Measurements from ENCODE around the gene VRK2. TPM values are rescaled to one million over a fixed set of nuclear protein-coding genes. Genes with fewer than 3 reads are reported as not detected.

The VRK2 gene
- total RNA-seq, 1 donor = 22.1 TPM

- no peak overlapping the region for H3K4me2 ChIP-seq (ENCODE audit: insufficient read depth, low read length)
- peaks cover 3% of the 10 kb centered on the region for H3K9me3 ChIP-seq (ENCODE audit: low read depth, low read length)
- DNase-seq (ENCODE audit: insufficient read length, low spot score, missing footprints) = no peak
- H4K20me1 ChIP-seq (ENCODE audit: insufficient read depth, low read length) = no peaks in the 10 kb centered on the region
- no peak for TF ChIP-seq CTCF (IDR thresholded peaks at IDR 0.05; ENCODE audit: extremely low read depth, low read depth, low read length)
- no peaks in the 10 kb centered on the region for H3K27me3 ChIP-seq (ENCODE audit: insufficient read depth, low read length)
- H3K4me3 ChIP-seq (ENCODE audit: insufficient read depth, low read length) = no peak overlapping the region
- H3K36me3 ChIP-seq (ENCODE audit: insufficient read depth, low read length) = no peaks in the 10 kb centered on the region
- H3K79me2 ChIP-seq (ENCODE audit: insufficient read depth, low read length) = no peaks in the 10 kb centered on the region
- peak overlapping the region; percentile 3 for H3K27ac ChIP-seq (ENCODE audit: low read depth, low read length)
- H3K4me1 ChIP-seq (ENCODE audit: insufficient read depth, low read length) = peaks cover 3% of the 10 kb centered on the region
- H2AFZ ChIP-seq (ENCODE audit: low read length) = no peak overlapping the region
Measured at GRCh38 chr2:58032016-58032763, 14.4 kb upstream of the VRK2 start.

GRCh38 chr2:58032764-58033080 lies 13.9 kb upstream of the VRK2 start:
- no peak overlapping the region for H3K27ac ChIP-seq (ENCODE audit: low read depth, low read length)
- peaks cover 3% of the 10 kb centered on the region for H3K4me1 ChIP-seq (ENCODE audit: insufficient read depth, low read length)
- no peaks in the 10 kb centered on the region for H3K79me2 ChIP-seq (ENCODE audit: insufficient read depth, low read length)
- peaks cover 3% of the 10 kb centered on the region for H3K9me3 ChIP-seq (ENCODE audit: low read depth, low read length)
- no peaks in the 10 kb centered on the region for H4K20me1 ChIP-seq (ENCODE audit: insufficient read depth, low read length)
- no peak overlapping the region for H3K4me3 ChIP-seq (ENCODE audit: insufficient read depth, low read length)
- no peaks in the 10 kb centered on the region for H3K36me3 ChIP-seq (ENCODE audit: insufficient read depth, low read length)
- no peak for TF ChIP-seq CTCF (IDR thresholded peaks at IDR 0.05; ENCODE audit: extremely low read depth, low read depth, low read length)
- H3K27me3 ChIP-seq (ENCODE audit: insufficient read depth, low read length) = no peaks in the 10 kb centered on the region
- no peak for DNase-seq (ENCODE audit: insufficient read length, low spot score, missing footprints)
- H3K4me2 ChIP-seq (ENCODE audit: insufficient read depth, low read length) = no peak overlapping the region
- H2AFZ ChIP-seq (ENCODE audit: low read length) = no peak overlapping the region

GRCh38 chr2:58033530-58033929 lies 13.1 kb upstream of the VRK2 start:
- Histone ChIP-seq H4K20me1 (ENCODE audit: insufficient read depth, low read length) (no peaks in the 10 kb centered on the region), H3K27me3 (ENCODE audit: insufficient read depth, low read length) (no peaks in the 10 kb centered on the region)
- TF ChIP-seq CTCF (IDR thresholded peaks at IDR 0.05; ENCODE audit: extremely low read depth, low read depth, low read length) = no peak

GRCh38 chr2:58035352-58035751 lies 11.3 kb upstream of the VRK2 start:
- Histone ChIP-seq H3K4me3 (ENCODE audit: insufficient read depth, low read length) (no peak overlapping the region), H3K9me3 (ENCODE audit: low read depth, low read length) (peaks cover 3% of the 10 kb centered on the region), H3K27ac (ENCODE audit: low read depth, low read length) (no peak overlapping the region), H3K36me3 (ENCODE audit: insufficient read depth, low read length) (no peaks in the 10 kb centered on the region), H3K4me2 (ENCODE audit: insufficient read depth, low read length) (no peak overlapping the region), H3K27me3 (ENCODE audit: insufficient read depth, low read length) (no peaks in the 10 kb centered on the region), H4K20me1 (ENCODE audit: insufficient read depth, low read length) (no peaks in the 10 kb centered on the region), H3K4me1 (ENCODE audit: insufficient read depth, low read length) (peaks cover 8% of the 10 kb centered on the region), H3K79me2 (ENCODE audit: insufficient read depth, low read length) (no peaks in the 10 kb centered on the region), H2AFZ (ENCODE audit: low read length) (no peak overlapping the region)
- TF ChIP-seq CTCF (IDR thresholded peaks at IDR 0.05; ENCODE audit: extremely low read depth, low read depth, low read length) = no peak
- DNase-seq (ENCODE audit: insufficient read length, low spot score, missing footprints) = no peak

More at GRCh38 chr2:58033530-58033929, 13.1 kb upstream of the VRK2 start:
- H3K36me3 ChIP-seq (ENCODE audit: insufficient read depth, low read length) = no peaks in the 10 kb centered on the region
- H3K4me1 ChIP-seq (ENCODE audit: insufficient read depth, low read length) = peaks cover 3% of the 10 kb centered on the region
- H2AFZ ChIP-seq (ENCODE audit: low read length) = no peak overlapping the region
- no peak overlapping the region for H3K4me3 ChIP-seq (ENCODE audit: insufficient read depth, low read length)
- H3K4me2 ChIP-seq (ENCODE audit: insufficient read depth, low read length) = no peak overlapping the region
- no peaks in the 10 kb centered on the region for H3K79me2 ChIP-seq (ENCODE audit: insufficient read depth, low read length)
- DNase-seq (ENCODE audit: insufficient read length, low spot score, missing footprints) = no peak
- H3K9me3 ChIP-seq (ENCODE audit: low read depth, low read length) = peaks cover 3% of the 10 kb centered on the region
- no peak overlapping the region for H3K27ac ChIP-seq (ENCODE audit: low read depth, low read length)

Measured in osteoblast (primary cell).